HG03139 (cell line): ENCODE data around the gene SHISA4.
"Not testable (repeated sequence)": the region's sequence is repeated elsewhere in the genome, so short reads cannot be mapped to it uniquely, and the experiment has no call there.

Source experiments
- ATAC-seq: cut with Tn5 transposase; IDR thresholded peaks from one replicate; pipeline ENCODE4 v1.9.1; 2021; ENCODE audit not compliant: unreplicated experiment

Gene SHISA4

GRCh38 chr1:201898240-201898894, 9.7 kb downstream of the SHISA4 start:
- no peak for ATAC-seq

GRCh38 chr1:201898992-201899391, 10.3 kb downstream of the SHISA4 start:
- no peak for ATAC-seq

DNA sequence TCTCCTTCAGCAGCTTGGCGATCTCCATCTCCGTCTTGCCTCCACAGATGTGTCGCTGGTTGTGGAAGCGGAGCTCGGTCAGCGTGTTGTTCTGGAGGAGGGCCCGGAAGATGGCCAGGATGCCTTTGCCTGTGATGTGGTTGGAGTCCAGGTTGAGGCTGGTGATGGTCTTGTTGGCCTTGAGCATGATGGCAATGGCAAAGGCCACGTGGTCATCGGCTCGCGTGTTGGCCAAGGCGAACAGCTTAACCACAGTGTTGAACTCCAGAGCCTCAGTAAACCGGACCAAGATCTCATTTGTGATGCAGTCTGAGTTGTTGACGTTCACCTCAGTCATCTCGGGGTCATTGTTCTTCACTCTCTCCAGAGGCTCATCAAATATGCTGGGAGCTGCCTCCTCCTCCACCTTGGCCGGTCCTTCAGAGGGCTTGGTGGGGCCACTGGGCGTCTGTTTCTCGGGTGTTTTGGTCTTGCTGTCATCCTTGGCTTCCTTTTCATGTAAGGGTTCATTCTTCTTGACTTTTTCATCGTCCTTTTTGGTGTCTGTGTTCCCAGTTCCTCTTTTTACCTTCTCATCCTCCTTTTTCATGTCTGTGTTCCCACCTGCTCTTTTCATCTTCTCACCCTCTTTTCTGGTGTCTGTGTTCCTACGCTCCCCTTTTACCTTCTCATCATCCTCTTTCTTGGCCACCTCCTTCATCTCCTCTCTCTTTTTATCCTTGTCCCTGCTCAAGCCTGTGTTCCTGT, 11.2 kb downstream of the SHISA4 start:
- no peak for ATAC-seq

DNA sequence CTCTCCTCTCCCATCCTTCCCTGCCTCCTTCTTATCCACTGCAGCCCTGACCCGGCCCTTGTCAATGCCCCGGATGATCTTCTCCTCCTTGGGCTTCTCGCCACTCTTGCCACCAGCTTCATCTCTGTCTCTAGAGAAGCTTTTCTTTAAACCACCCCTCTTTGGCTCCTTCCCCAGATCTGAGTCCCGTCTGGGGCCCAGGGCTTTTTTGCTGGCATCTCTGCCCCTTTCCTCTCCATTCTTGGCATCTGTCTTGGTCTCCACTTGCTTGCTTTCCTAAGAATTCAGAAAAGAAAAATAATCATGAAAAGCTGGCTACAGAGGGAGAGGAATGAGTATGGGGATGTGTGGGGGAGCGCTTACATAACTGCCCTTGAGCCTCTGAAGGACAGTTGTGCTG, 11.8 kb downstream of the SHISA4 start:
- ATAC-seq: no peak

- not testable (repeated sequence) for ATAC-seq
Measured at GRCh38 chr1:201901036-201901435, 12.3 kb downstream of the SHISA4 start.

- no peak for ATAC-seq
Measured at GRCh38 chr1:201902198-201902597, 13.5 kb downstream of the SHISA4 start.

DNA sequence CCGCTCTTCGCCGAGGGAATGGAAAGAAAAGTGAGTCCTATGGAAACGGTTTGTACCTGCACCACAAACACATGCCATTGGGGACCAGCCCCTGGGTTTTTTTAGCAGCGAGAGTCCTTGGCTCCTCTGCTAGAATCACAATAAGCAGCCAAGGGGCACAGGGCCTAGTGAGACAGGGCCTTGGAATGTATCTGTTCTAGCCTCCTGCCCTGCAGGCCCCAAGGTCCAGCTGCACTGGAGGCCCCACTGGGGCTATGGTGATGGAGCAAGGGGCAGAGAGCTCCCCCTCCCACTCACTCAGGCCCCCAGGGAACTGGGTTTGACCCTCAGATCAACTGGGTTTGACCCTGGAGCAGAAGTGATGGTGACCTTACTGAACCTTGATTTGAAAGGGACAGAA, 14.4 kb downstream of the SHISA4 start:
- ATAC-seq: no peak

DNA sequence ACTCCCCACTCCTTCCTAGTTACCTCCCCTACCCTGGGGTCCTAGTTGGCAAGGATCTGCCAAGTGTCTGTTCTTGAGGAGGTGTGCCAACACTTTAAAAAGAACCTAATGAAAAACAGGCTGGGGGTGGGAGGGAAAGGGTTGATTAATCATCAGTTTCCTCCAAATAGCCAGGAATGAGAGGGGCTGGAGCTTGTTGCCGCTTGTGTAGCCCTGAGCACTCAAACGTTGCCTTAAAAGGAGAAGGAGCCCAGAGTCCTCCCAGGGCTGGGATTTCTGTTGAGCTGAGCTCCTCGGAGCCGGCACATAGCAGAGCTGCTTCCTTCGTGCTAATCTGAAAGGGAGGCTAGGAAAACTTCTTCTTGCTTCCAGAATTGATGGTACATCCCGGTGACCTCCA, 15.9 kb downstream of the SHISA4 start:
- ATAC-seq: no peak

- no peak for ATAC-seq
Measured at GRCh38 chr1:201905234-201905890, 16.7 kb downstream of the SHISA4 start.

- ATAC-seq: no peak
Measured at GRCh38 chr1:201906336-201906735, 17.6 kb downstream of the SHISA4 start.

- ATAC-seq: no peak
Measured at GRCh38 chr1:201907621-201908020, 18.9 kb downstream of the SHISA4 start.

- no peak for ATAC-seq
Measured at GRCh38 chr1:201911826-201912571, 23.3 kb downstream of the SHISA4 start.

DNA sequence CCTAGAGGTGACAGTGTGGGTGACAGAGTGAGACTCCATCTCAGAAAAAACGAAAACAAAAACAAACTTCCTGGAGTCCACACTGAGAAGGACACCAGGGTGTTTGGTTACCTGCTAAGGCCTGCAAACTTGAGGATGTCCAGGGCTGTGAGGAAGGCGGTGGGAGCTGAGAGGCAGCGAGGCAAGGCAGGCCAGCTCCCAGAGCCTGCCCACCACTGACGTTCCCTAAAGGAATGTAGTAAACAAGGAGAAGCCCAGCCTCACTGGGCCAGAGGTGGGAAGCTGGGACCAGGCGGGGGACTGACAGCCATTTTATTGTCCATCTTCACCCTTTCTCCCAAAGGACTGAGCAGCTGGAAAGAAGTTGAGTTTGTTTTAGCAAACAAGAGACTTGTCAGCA, 24.1 kb downstream of the SHISA4 start:
- no peak for ATAC-seq

DNA sequence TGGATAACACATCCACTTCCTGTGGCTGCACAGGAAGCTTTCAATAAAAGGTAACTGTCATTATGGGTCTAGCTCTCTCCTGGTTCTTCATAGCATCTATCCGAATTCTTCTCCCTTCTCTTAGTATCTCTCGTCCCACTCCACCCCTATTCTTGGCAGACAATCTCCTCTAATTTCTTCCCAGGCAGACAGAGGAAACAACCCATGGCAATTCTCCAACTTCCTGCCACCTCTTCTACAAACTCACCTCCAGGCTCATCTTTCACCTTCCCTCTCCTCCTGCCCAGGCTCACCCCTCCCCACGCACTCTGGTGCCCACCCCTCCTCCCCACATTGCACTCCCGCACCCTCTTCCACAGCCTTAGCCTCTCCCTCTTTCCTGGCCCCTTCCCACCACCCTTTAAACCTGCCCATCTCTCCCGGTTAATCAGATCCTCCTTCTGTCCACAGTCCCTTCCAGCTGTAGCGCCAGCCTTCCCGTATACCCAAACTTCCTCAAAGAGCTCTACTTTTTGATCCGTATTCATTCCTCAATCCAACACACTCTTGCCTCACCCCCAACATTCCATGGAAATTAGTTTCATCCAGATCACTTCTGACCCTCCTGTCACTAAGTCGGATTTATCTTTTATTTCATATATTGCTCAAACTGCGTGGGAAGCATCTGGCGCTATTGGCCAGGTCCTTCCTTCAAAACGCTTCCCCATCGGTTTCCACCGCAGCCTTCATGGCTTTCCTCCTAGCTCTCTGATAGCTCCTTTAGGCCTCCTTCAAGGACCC, 25.9 kb downstream of the SHISA4 start:
- no peak for ATAC-seq

DNA sequence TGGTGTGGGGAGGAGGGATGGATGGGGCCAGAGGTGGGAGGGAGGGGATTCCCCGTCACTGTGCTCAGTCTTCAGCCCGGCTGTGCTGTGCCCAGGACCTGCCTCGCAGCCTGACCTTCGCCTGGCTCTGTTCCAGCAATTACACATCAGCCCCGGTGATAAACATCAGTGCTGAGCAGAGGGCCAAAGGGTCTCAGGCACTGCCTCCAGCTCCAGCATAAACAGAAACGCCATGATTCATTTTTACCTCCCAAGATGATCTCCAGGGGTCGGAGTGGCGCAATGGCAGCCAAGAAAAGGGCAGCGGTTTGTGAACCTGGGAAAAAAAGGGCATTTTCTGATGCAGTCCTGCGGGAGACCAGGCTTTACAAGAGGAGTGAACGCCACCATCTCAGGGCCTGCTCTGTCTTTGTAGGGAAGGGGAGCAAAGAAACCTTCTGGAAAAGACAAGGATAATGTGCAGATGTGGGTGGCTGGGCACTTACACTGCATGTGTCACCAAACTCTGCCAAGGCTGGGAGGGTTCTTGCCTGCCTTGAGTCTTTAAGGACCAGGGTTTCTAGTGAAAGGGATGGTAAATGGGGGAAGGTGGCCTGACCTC, 28.1 kb downstream of the SHISA4 start:
- ATAC-seq: no peak

DNA sequence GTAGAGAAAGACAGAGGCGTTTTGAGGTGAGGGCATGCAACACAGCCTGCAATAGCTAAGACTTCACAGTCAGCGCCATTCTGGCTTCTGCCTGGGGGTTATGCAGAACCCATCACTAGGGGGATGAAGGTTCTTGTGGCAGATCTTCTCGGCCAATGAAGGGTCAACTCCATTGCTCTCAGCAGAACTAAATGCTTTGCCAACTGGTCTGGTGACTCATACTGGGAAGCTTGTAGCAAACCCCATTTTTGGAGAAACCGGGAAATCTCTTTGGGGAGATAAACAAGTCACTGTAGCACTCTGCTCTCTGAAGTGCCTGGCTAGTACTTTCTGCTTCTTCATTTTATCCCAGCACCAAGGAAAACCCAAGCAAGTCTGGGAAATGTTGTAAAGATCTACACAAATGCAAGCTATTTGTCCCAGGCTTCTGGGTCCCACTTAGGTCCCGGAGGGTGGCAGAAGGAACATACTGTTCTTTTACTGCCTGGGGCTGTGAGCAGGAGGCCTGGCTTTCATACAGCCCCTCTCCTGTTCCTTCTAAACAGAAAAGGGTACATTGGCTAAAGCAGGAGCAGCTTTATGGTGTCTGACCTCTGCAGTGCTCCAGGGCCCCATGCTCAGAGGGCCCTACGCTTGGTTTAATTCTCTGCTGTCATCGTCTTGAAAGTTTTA, 28.8 kb downstream of the SHISA4 start:
- no peak for ATAC-seq

- ATAC-seq: no peak
Measured at GRCh38 chr1:201918343-201918742, 29.6 kb downstream of the SHISA4 start.

GRCh38 chr1:201921952-201922558, 33.4 kb downstream of the SHISA4 start:
- no peak for ATAC-seq

DNA sequence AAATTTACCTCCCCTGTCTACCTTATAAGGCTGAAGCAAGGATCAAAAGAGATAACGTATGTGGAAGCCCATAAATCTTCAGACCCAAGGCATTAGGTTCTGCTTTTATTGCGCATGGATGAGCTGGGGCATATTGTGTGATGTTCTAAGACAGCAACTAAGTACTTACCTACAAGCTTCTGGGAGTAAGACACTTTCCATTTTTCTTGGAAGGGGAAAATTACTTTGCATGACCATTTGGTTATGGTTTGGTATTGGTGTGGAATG, 36.5 kb downstream of the SHISA4 start:
- ATAC-seq: no peak
